ENCODE data around the gene ANGPTL8.

DNA sequence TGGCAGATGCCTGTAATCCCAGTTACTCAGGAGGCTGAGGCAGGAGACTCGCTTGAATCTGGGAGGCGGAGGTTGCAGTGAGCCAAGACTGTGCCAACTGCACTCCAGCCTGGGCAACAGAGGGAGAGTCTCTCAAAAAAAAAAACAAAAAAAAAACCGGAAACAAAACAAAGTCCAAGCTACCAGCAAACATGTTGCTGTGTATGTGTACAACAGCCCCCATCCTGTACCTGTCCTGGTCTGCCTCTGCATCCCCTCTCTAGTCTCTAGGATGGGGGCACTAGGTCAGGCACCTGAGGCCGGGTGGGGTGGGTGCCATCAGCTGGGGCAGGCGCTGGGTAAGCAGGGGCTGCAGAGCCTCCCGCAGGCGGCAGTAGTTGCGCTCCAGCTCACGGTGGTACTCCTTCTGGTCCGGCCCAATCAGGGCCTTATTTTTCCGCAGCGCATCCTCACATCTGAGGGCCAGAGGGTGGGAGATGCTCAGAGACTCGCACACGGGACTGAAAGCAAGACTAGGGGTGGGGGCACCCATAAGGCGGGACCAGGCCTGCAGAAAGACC is 39.3 kb upstream of the ANGPTL8 start:
- TF ChIP-seq, protein P1, sequence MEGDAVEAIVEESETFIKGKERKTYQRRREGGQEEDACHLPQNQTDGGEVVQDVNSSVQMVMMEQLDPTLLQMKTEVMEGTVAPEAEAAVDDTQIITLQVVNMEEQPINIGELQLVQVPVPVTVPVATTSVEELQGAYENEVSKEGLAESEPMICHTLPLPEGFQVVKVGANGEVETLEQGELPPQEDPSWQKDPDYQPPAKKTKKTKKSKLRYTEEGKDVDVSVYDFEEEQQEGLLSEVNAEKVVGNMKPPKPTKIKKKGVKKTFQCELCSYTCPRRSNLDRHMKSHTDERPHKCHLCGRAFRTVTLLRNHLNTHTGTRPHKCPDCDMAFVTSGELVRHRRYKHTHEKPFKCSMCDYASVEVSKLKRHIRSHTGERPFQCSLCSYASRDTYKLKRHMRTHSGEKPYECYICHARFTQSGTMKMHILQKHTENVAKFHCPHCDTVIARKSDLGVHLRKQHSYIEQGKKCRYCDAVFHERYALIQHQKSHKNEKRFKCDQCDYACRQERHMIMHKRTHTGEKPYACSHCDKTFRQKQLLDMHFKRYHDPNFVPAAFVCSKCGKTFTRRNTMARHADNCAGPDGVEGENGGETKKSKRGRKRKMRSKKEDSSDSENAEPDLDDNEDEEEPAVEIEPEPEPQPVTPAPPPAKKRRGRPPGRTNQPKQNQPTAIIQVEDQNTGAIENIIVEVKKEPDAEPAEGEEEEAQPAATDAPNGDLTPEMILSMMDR (IDR thresholded peaks at IDR 0.05) = no peak
- no peak for TF ChIP-seq POLR2A (IDR thresholded peaks at IDR 0.05)
